ENCODE measurements around the gene LIF.

DNA sequence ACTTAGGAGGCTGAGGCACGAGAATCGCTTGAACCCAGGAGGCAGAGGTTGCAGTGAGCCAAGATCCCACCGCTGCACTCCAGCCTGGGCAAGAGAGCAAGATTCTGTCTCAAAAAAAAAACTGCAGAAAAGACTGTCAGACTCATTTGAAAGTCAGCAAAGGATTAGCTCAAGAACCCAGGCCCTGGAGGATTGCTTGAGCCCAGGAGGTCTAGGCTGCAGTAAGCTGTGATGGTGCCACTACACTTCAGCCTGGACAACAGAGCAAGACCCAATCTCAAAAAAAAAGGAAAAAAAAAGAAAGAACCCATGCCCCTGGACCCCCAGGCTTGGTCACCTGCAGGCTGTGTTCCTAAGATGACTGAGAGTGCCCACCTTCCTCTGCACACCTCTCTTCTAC, 16.2 kb downstream of the LIF start:
- TF ChIP-seq, protein P1, sequence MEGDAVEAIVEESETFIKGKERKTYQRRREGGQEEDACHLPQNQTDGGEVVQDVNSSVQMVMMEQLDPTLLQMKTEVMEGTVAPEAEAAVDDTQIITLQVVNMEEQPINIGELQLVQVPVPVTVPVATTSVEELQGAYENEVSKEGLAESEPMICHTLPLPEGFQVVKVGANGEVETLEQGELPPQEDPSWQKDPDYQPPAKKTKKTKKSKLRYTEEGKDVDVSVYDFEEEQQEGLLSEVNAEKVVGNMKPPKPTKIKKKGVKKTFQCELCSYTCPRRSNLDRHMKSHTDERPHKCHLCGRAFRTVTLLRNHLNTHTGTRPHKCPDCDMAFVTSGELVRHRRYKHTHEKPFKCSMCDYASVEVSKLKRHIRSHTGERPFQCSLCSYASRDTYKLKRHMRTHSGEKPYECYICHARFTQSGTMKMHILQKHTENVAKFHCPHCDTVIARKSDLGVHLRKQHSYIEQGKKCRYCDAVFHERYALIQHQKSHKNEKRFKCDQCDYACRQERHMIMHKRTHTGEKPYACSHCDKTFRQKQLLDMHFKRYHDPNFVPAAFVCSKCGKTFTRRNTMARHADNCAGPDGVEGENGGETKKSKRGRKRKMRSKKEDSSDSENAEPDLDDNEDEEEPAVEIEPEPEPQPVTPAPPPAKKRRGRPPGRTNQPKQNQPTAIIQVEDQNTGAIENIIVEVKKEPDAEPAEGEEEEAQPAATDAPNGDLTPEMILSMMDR (conservative IDR thresholded peaks at IDR 0.05 in 1 of 2, IDR thresholded peaks at IDR 0.05 in 1 of 2; ENCODE audit: extremely low read depth in 1 of 2, insufficient read depth in 1 of 2, low read depth in 1 of 2, low read length in 2 of 2) = no peak
- no peak for TF ChIP-seq EZH2 (IDR thresholded peaks at IDR 0.05; ENCODE audit: borderline replicate concordance, low read length)

All from mammary epithelial cell (primary cell).